Renal pelvis (tissue), 4 donors: Measurements from ENCODE around the gene COCH. TPM values are rescaled to one million over a fixed set of nuclear protein-coding genes. Genes with fewer than 3 reads are reported as not detected.
"Not testable (repeated sequence)": the region's sequence is repeated elsewhere in the genome, so short reads cannot be mapped to it uniquely, and the experiment has no call there.

Source experiments
- DNase-seq: peaks from one replicate; pipeline ENCODE4 v3.0.0-alpha.2; 2013
- polyA plus RNA-seq, 3 donors: library from polyadenylated mRNA; unstranded; fragments of 120-200 nt; gene quantifications; one replicate each; pipeline ENCODE4 v1.2.1, GENCODE V29; 2013; ENCODE audit not compliant: insufficient read length in 3 of 3

Gene COCH
- polyA plus RNA-seq, 3 donors = 3.3 to 4.5 (median 3.7) TPM

- DNase-seq = no peak
These were observed 845 bp upstream of the COCH start for GRCh38 chr14:30873308-30874119.

GRCh38 chr14:30874999-30875787 lies 834 bp downstream of the COCH start:
- DNase-seq = peak; percentile 2

GRCh38 chr14:30875788-30876053 lies 1.4 kb downstream of the COCH start:
- peak; percentile 11 for DNase-seq

GRCh38 chr14:30876692-30877091 lies 2.3 kb downstream of the COCH start:
- no peak for DNase-seq

DNA sequence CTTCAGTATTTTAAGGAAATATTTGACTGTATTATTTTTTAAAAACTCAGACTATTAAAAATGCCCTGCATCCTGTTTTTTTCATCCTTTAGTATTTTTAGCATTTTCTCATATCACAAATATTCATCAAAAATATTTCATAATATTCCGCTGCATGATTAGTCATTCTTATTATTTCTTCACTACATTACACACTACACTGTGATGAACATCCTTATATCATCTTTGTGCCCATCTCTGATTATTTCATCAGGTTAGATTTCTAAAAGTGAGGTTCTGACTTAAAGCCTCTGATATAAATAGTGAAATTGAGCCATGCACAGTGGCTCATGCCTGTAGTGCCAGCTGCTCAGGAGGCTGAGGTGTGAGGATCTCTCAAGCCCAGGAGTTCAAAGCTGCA lies 8.1 kb downstream of the COCH start:
- no peak for DNase-seq

GRCh38 chr14:30883508-30884294 lies 9.3 kb downstream of the COCH start:
- DNase-seq = no peak

DNA sequence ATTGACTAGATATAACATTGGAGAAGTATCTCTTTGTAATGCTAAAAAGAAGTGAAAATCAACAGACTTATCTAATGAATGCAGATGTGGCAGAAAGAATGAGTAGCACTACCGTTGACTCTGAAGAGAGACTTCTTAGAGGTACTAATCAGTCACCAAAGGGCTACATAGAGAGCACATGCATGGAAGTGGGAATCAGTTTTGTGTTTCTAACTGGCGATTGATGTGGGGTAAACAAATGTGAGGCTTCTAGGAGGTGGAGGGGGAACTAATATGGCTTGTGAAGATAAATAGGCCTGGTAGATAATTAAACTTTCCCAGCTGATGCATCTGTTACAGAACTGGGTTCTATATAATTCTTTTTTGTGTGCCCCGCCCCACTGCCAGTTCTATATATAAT lies 10.5 kb downstream of the COCH start:
- DNase-seq = no peak

DNA sequence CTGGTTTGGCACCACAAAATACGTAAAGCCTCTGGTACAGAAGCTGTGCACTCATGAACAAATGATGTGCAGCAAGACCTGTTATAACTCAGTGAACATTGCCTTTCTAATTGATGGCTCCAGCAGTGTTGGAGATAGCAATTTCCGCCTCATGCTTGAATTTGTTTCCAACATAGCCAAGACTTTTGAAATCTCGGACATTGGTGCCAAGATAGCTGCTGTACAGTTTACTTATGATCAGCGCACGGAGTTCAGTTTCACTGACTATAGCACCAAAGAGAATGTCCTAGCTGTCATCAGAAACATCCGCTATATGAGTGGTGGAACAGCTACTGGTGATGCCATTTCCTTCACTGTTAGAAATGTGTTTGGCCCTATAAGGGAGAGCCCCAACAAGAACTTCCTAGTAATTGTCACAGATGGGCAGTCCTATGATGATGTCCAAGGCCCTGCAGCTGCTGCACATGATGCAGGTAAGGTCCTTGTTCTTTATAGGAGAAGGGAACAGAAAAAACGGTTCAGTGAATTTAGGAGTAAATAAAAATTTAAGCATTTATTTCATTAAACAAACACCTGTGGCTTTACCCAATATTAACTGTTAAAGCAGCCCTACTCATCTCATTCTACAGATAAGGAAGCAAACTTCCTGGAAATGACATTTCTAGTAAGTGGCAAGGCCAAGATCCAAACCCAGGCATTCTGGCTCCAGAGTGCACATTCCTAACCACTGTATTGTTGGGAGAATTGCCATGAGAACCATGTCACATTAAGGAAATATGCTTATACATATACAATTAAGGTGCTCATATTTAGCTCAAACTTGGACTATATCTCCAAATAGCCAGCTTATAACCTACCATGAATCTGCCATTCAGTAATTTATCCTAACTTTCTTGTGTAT lies 11.7 kb downstream of the COCH start:
- DNase-seq = no peak

- no peak for DNase-seq
These were observed 14.3 kb downstream of the COCH start for GRCh38 chr14:30888480-30889243.

DNA sequence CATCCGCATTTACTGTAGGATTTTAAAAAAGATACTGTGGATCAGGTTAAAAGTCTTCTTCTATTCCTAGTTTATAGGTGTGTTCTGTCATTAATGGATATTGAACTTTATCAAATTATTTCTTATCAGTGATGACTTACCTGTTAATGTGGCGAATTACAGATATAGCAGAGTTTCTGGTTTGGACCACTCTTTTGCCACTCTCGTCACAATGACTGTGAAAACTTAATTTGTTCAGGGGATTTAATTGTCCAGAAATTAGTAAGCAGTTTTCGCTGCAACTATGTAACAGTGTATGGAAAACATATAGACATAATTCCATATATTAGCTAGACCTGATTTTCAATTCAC lies 14.9 kb downstream of the COCH start:
- no peak for DNase-seq

GRCh38 chr14:30893819-30894218 lies 19.5 kb downstream of the COCH start:
- DNase-seq = no peak

DNA sequence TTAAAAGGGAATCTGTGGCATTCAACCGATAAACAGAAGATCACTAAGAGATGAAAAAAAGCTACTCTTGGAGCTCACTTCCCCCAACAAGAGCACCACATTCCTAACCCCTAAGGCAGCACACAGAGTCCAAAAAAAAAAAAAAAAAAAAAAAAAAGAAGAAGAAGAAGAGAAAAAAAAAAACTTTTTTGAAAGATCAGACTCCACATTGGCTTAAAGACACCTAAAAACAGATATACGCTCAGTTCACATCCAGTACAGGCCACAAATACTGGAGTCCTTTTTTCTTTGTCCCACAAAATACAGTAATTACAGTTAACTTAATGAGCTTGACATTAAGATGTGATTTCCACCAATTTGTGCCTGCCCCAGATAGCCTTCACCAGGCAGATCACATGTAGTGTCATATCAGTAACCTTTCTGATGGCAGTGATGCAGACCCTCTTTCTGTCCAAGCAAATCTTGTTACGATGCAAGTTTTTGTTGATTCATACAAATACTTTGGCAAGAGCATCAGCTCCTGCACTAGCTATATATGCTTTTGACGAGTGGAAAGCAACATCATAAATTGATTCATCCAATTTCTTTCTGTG lies 20.7 kb downstream of the COCH start:
- DNase-seq = no peak

- DNase-seq = no peak
These were observed 22.1 kb downstream of the COCH start for GRCh38 chr14:30896435-30896834.

GRCh38 chr14:30897121-30897520 lies 22.8 kb downstream of the COCH start:
- not testable (repeated sequence) for DNase-seq

DNA sequence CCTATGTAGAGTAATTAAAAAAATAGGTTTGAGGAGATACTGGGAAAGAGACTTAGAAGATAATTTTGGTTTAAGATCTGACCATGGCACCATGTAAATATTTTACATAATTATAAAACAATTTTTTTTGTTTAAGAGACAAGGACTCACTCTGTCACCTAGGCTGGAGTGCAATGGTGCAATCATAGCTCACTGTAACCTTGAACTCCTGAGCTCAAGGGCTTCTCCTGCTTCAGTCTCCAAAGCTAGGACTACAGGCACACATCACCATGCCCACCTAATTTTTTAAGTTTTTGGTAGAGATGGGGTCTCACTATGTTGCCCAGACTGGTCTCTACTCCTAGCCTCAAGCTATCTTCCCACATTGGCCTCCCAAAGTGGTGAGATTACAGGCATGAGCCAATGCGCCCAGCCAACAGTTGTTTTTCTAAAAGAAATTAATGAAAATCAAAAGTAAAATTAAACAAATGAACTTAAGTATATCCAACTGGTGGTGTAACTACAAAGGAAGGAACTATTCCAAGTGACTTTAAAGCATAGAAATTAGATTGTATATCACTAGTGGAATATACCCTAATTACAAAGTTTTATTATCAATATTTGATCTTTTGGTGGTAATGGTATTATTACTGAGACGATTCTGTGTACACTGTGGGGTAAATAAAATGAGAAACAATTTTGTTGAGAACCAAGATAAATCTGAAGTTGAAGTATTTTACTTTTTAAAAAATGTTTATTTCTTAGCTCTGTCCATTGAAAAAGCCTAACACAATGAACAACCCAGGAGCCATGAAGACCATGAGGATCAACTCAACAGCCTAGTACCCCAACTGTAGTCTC lies 29.1 kb downstream of the COCH start:
- DNase-seq = no peak

GRCh38 chr14:30906752-30907658 lies 32.6 kb downstream of the COCH start:
- peak; percentile 16 for DNase-seq

- no peak for DNase-seq
These were observed 33.3 kb downstream of the COCH start for GRCh38 chr14:30907659-30908057.

- DNase-seq = no peak
These were observed 34.5 kb downstream of the COCH start for GRCh38 chr14:30908826-30909225.
